Tibial nerve (tissue), 4 donors: Measurements from ENCODE around the gene CLNK.

ENCODE experiments used
- EP300 ChIP-seq, 2 donors: sonication (generic); formaldehyde crosslinking; IDR thresholded peaks; one replicate each; pipeline ENCODE4 v1.6.1; 2017; ENCODE audit warnings: antibody characterized with exemption in 2 of 2, mild to moderate bottlenecking in 1 of 2
- POLR2A ChIP-seq, 2 donors: fragments of 450-650 bp; IDR thresholded peaks; one replicate each; pipeline ENCODE4 v1.6.1; 2017; ENCODE audit warnings: antibody characterized with exemption in 2 of 2, mild to moderate bottlenecking in 2 of 2, moderate library complexity in 2 of 2
- TF ChIP-seq, protein P1 (sequence below), 5 experiments: fragments of 200-600 bp in 3 of 5; fragments of 450-650 bp in 2 of 5; sonication (generic) in 3 of 5; IDR thresholded peaks; one replicate each; pipeline ENCODE4 v1.5.1; 2016 to 2019; ENCODE audit warnings: antibody characterized with exemption in 5 of 5, mild to moderate bottlenecking in 3 of 5, moderate library complexity in 2 of 5

DNA sequence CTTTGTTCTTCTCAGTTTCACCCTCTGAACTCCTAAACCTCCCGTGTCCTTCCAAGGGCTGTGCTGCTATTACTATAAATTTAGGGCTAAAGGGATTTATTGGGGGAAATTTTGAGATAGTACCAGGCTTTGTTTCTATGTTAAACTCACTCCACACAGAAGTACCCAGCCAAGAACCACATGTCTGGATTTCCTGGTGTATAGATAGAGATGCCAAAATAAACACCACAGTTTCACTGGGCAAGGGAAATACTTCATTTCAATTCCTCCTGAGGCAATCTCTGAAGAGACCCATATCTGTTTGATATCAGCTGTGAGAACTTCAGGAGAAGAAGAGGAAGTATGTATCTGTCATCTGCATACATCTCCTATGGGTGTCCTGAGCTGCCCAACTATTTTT lies 21.7 kb upstream of the CLNK start:
- TF ChIP-seq EP300 (IDR thresholded peaks at IDR 0.05) (no peak), POLR2A (IDR thresholded peaks at IDR 0.05) (no peak)
- TF ChIP-seq, protein P1, sequence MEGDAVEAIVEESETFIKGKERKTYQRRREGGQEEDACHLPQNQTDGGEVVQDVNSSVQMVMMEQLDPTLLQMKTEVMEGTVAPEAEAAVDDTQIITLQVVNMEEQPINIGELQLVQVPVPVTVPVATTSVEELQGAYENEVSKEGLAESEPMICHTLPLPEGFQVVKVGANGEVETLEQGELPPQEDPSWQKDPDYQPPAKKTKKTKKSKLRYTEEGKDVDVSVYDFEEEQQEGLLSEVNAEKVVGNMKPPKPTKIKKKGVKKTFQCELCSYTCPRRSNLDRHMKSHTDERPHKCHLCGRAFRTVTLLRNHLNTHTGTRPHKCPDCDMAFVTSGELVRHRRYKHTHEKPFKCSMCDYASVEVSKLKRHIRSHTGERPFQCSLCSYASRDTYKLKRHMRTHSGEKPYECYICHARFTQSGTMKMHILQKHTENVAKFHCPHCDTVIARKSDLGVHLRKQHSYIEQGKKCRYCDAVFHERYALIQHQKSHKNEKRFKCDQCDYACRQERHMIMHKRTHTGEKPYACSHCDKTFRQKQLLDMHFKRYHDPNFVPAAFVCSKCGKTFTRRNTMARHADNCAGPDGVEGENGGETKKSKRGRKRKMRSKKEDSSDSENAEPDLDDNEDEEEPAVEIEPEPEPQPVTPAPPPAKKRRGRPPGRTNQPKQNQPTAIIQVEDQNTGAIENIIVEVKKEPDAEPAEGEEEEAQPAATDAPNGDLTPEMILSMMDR (IDR thresholded peaks at IDR 0.05), result no peak
